OCI-LY7 (cell line): Measurements from ENCODE around the gene OR2F1. TPM values are rescaled to one million over a fixed set of nuclear protein-coding genes. Genes with fewer than 3 reads are reported as not detected.

Experiments
- Bru-seq: library from RNA; stranded (reverse); fragments of 400-500 nt; gene quantifications from one replicate; lab custom pipeline; 2021; lab: Mats Ljungman, UMichigan
- BruChase-seq, 2 experiments: library from RNA; stranded (reverse); fragments of 400-500 nt; gene quantifications; one replicate each; lab custom pipeline; 2021; lab: Mats Ljungman, UMichigan
- BruUV-seq: library from RNA; stranded (reverse); fragments of 400-500 nt; replicated peaks from 2 replicates; lab custom pipeline; 2021; lab: Mats Ljungman, UMichigan
- CTCF ChIA-PET: fragments of 300-600 bp; sonication (Branson Sonifier 250); formaldehyde crosslinking; loops from one replicate; lab custom pipeline; 2022; ENCODE audit warnings: antibody characterized with exemption; ENCODE audit not compliant: unreplicated experiment; lab: Charles Lee
- POLR2A ChIA-PET: fragments of 300-600 bp; sonication (Branson Sonifier 250); formaldehyde crosslinking; loops from one replicate; lab custom pipeline; 2022; ENCODE audit warnings: antibody characterized with exemption; lab: Charles Lee
- DNase-seq: peaks from one replicate; pipeline ENCODE4 v3.0.0-alpha.2; 2015; ENCODE audit warnings: low spot score
- H2AFZ ChIP-seq: fragments of 200-600 bp; sonication (generic), shearing (Covaris generic); 2 replicates; pipeline ENCODE4 v1.6.1; 2014; ENCODE audit warnings: mild to moderate bottlenecking, antibody characterized with exemption, low read length, moderate library complexity
- H3K27ac ChIP-seq: fragments of 200-600 bp; sonication (generic); 2 replicates; pipeline ENCODE4 v1.5.1; 2014; ENCODE audit warnings: mixed run types, low read depth, mild to moderate bottlenecking, moderate library complexity, low read length, inconsistent platforms; ENCODE audit not compliant: poor library complexity, severe bottlenecking
- H3K36me3 ChIP-seq: fragments of 200-600 bp; sonication (generic); 2 replicates; pipeline ENCODE4 v1.6.1; 2014; ENCODE audit warnings: mild to moderate bottlenecking, antibody characterized with exemption, low read length, moderate library complexity, mixed read lengths; ENCODE audit not compliant: insufficient read depth
- H3K4me1 ChIP-seq: fragments of 200-600 bp; sonication (generic); 2 replicates; pipeline ENCODE4 v1.5.1; 2014; ENCODE audit warnings: mild to moderate bottlenecking, low read length; ENCODE audit not compliant: insufficient read depth, poor library complexity, severe bottlenecking
- H3K4me2 ChIP-seq: fragments of 200-600 bp; sonication (generic); 2 replicates; pipeline ENCODE4 v1.6.1; 2014; ENCODE audit warnings: mild to moderate bottlenecking, low read length
- H3K4me3 ChIP-seq: fragments of 200-600 bp; sonication (generic); 2 replicates; pipeline ENCODE4 v1.5.1; 2014; ENCODE audit warnings: mild to moderate bottlenecking, low read depth, low read length; ENCODE audit not compliant: poor library complexity, severe bottlenecking
- H3K79me2 ChIP-seq: fragments of 200-600 bp; sonication (generic); 2 replicates; pipeline ENCODE4 v1.6.1; 2016; ENCODE audit warnings: low read depth, mild to moderate bottlenecking, low read length, moderate library complexity, mixed read lengths; ENCODE audit not compliant: insufficient read depth
- H3K9me2 ChIP-seq: fragments of 200-600 bp; sonication (generic); 2 replicates; pipeline ENCODE4 v1.6.1; 2016; ENCODE audit warnings: mild to moderate bottlenecking, low read length, mixed read lengths; ENCODE audit not compliant: insufficient read depth
- H3K9me3 ChIP-seq: fragments of 200-600 bp; sonication (generic); 2 replicates; pipeline ENCODE4 v1.6.1; 2014; ENCODE audit warnings: mild to moderate bottlenecking, mixed run types, low read length, mixed read lengths
- H4K20me1 ChIP-seq: fragments of 200-600 bp; sonication (generic); 2 replicates; pipeline ENCODE4 v1.6.1; 2014; ENCODE audit warnings: mild to moderate bottlenecking, antibody characterized with exemption, low read length, moderate library complexity, mixed read lengths; ENCODE audit not compliant: insufficient read depth
- EZH2phosphoT487 ChIP-seq: fragments of 200-600 bp; sonication (generic); IDR thresholded peaks from 2 replicates; pipeline ENCODE4 v1.6.1; 2018; ENCODE audit warnings: low read depth, borderline replicate concordance, mild to moderate bottlenecking, mixed run types, antibody characterized with exemption, low read length, moderate library complexity, mixed read lengths
- intact Hi-C: fragments of 100-400 bp; cut with micrococcal nuclease; formaldehyde crosslinking; loops from one replicate; pipeline ENCODE4 v1.10.0; 2022; ENCODE audit not compliant: unreplicated experiment
- long read RNA-seq: library from polyadenylated mRNA; stranded (forward); transcript quantifications from one replicate; pipeline ENCODE4 v2.0.0, GENCODE V29; 2022
- total RNA-seq, 2 experiments: library from RNA; depleted of rRNA in 1 of 2; stranded (reverse); fragments of >200 nt in 1 of 2; shearing (Covaris generic) in 1 of 2; gene quantifications; 2 replicates each; pipeline ENCODE4 v1.2.3, GENCODE V29; 2014 to 2022
- TF ChIP-seq, protein P1 (sequence below): fragments of 200-600 bp; sonication (generic); conservative IDR thresholded peaks from 2 replicates; pipeline ENCODE4 v1.5.1; 2014; ENCODE audit warnings: mild to moderate bottlenecking, antibody characterized with exemption, low read length, moderate library complexity, mixed read lengths

OR2F1 gene
- not detected in 2 replicates for total RNA-seq (2014; rRNA removed; shearing (Covaris generic))
- total RNA-seq (2022) = not detected in 2 replicates
- not detected for Bru-seq, nascent RNA
- BruChase-seq, experiment 1, labeled RNA remaining after a 6-hour chase = not detected
- percentile 10 among the genes with signal in this experiment for BruChase-seq, experiment 2, labeled RNA remaining after a 2-hour chase
- long read RNA-seq = 0 reads

- H3K4me3 ChIP-seq = no peak within 1 kb of the TSS
- H3K9me2 ChIP-seq = no peaks in the 10 kb centered on the region
- no peaks in the 10 kb centered on the region for H3K36me3 ChIP-seq
- BruUV-seq = no TSS peak
- TF ChIP-seq, protein P1, sequence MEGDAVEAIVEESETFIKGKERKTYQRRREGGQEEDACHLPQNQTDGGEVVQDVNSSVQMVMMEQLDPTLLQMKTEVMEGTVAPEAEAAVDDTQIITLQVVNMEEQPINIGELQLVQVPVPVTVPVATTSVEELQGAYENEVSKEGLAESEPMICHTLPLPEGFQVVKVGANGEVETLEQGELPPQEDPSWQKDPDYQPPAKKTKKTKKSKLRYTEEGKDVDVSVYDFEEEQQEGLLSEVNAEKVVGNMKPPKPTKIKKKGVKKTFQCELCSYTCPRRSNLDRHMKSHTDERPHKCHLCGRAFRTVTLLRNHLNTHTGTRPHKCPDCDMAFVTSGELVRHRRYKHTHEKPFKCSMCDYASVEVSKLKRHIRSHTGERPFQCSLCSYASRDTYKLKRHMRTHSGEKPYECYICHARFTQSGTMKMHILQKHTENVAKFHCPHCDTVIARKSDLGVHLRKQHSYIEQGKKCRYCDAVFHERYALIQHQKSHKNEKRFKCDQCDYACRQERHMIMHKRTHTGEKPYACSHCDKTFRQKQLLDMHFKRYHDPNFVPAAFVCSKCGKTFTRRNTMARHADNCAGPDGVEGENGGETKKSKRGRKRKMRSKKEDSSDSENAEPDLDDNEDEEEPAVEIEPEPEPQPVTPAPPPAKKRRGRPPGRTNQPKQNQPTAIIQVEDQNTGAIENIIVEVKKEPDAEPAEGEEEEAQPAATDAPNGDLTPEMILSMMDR = no peak
- no peak for TF ChIP-seq EZH2phosphoT487
- H4K20me1 ChIP-seq = no peaks in the 10 kb centered on the region
- intact Hi-C loops = no loop called here
- ChIA-PET CTCF (no interaction called here), POLR2A (no interaction called here)
- DNase-seq = no peak
- no peaks in the 10 kb centered on the region for H3K79me2 ChIP-seq
- H3K9me3 ChIP-seq = no peaks in the 10 kb centered on the region
- H3K27ac ChIP-seq = no peak within 1 kb of the TSS
- no peak within 1 kb of the TSS for H2AFZ ChIP-seq
- H3K4me1 ChIP-seq = no peaks in the 10 kb centered on the region
- H3K4me2 ChIP-seq = no peak within 1 kb of the TSS
Observed at GRCh38 chr7:143954544-143954943, at the start of gene OR2F1. OR2F1 (plus strand) TSS chr7:143954844; CDS start chr7:143959971, 5,127 bp downstream.

GRCh38 chr7:143905509-143905908 lies 49.1 kb upstream of the OR2F1 start:
- H3K27ac ChIP-seq = no peak overlapping the region
- intact Hi-C loops = no loop called here
- POLR2A ChIA-PET = no interaction called here
- H3K4me3 ChIP-seq = no peak overlapping the region
- H4K20me1 ChIP-seq = no peaks in the 10 kb centered on the region
- H3K4me1 ChIP-seq = no peaks in the 10 kb centered on the region
- no peak overlapping the region for H2AFZ ChIP-seq
- no peaks in the 10 kb centered on the region for H3K79me2 ChIP-seq
- CTCF ChIA-PET = no interaction called here
- no peak for DNase-seq
- no peak overlapping the region for H3K4me2 ChIP-seq
- no peaks in the 10 kb centered on the region for H3K9me3 ChIP-seq
- TF ChIP-seq EZH2phosphoT487 = no peak
- TF ChIP-seq, protein P1 = no peak
- no peaks in the 10 kb centered on the region for H3K9me2 ChIP-seq
- no TSS peak for BruUV-seq
- H3K36me3 ChIP-seq = no peaks in the 10 kb centered on the region

- Histone ChIP-seq H3K27ac (no peak overlapping the region), H4K20me1 (no peaks in the 10 kb centered on the region), H3K79me2 (no peaks in the 10 kb centered on the region), H3K9me2 (no peaks in the 10 kb centered on the region), H3K9me3 (no peaks in the 10 kb centered on the region), H2AFZ (no peak overlapping the region), H3K4me2 (no peak overlapping the region), H3K36me3 (no peaks in the 10 kb centered on the region), H3K4me1 (no peaks in the 10 kb centered on the region), H3K4me3 (no peak overlapping the region)
- ChIA-PET POLR2A (no interaction called here), CTCF (no interaction called here)
- BruUV-seq = no TSS peak
- DNase-seq = no peak
- TF ChIP-seq, protein P1 = no peak
- TF ChIP-seq EZH2phosphoT487 = no peak
- intact Hi-C loops = no loop called here
Observed at GRCh38 chr7:143906151-143906550, 48.5 kb upstream of the OR2F1 start.
